GM18511 (cell line): Measurements from ENCODE around the gene AFG3L2.
"Not testable (repeated sequence)": the region's sequence is repeated elsewhere in the genome, so short reads cannot be mapped to it uniquely, and the experiment has no call there.

Experiments
- ATAC-seq: cut with Tn5 transposase; IDR thresholded peaks from one replicate; pipeline ENCODE4 v1.9.1; 2021; ENCODE audit warnings: mild to moderate bottlenecking, moderate library complexity; ENCODE audit not compliant: unreplicated experiment

AFG3L2 gene

DNA sequence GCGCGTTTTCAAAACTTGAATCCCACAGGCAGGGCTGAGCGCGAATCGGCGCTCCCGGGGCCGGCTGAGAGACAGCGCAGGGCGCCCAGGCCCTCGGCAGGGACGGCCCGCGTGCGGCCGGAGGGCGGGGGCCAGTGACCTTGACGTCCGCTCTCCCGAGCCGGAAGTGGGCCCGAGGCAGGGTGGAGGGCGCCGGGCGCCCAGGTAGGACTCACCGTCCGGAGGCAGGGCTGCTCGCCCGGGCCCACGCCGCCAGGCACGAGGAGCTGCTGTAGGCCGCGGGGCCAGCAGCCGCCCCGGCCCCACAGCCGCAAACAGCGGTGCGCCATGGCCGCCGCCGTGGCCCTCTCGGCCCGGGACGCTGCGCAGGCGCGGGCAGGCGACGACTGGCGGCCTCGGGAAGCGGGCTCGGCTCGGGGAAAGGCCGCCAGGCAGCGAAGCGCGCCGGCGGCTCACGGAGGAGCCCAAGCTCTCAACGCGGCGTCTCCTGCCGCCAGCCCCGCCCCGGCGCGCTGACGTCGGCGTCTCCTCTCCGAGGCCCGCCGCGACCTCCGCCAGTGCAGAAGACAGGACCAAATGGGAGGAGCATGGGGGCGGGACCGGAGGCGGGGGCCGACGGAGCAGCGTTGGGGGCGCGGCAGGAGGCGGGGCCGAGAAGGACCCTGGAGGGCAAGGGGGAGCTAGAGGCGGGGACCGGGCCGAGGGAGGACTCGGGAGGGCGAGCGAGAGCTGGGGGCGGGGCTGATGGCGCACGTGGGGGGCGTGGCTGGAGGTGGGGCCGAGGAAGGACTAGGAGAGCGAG lies at the start of gene AFG3L2:
Gene AFG3L2, minus strand, starts transcription at position 474 of the 802 bp plus-strand sequence. Its CDS starts 145 bp downstream, at position 329.
- peak; percentile 87 for ATAC-seq

DNA sequence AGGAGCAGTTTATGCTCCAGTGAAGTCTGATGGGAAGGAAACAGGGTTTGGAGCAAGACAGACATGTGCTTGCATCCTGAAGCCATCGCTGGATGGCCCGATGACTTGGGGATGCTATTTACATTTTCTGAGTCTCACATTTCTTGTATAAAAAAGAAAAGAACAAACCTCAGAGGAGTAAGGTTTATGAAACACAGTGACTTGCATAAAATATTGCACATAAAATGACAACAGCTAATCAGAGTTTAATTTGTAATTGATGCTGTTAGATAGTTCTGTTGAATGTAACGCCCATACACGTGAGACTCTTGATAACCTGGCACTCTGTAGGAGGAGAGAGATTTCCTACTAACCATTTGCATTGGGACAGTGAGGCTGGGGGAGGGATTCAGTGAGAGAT lies 47.2 kb upstream of the AFG3L2 start:
- ATAC-seq = no peak

DNA sequence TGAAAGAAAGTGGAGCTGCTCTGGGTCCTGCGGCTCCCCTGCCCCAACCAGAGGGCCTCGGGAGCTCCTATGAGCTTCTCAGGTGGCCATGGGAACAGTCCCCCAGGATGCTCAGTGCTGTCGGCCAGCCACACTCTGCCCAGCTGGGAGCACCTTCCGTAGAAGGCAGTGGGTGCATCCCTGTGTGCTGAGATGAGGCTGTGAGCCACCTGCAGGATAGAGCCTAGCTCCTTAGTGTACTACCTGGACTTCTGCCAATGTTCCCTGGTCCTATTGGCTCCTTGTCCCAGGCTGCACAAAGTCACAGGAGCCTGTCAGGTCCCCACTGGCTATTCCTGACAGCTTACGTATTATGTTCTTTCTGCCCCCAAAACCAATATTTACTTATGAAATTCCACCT lies 46.8 kb upstream of the AFG3L2 start:
- no peak for ATAC-seq

DNA sequence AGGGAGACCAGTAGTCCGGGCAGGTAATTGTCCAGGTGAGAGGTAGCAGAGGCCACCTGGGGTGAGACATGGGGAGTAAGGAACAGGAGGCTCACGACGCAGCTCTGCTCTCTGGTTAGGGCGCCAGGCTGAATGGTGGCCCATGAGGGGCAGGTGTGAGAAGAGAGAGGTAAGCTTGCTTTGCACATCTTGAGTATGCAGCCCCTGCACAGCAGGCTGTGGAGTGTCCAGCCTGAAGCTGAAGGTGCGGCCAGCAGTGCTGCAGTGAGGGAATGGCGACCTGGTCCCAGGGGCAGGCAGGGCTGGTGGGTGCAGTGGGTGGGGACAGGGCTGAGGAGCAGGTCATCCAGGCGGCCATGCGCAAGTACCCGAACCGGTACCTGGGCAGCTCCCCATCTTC lies 46.4 kb upstream of the AFG3L2 start:
- no peak for ATAC-seq

DNA sequence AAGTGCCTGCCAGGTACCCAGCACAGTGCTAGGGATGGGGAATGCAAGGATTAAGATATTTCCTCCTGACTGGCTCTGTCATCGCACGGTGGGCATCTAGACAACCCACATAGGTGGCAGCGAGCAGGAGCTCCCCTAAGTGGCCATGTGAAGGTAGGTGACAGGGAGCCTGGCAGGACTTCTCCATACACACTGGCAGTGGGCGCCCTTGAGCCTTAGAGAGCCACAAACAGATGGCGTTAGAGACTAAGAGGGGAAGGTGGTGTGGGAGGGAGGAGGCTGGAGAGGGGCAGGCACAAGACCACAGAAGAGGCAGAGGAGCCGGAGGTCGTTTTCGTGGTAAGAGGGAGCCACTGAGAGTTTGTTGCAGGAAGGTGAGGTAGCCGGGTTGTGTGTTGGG lies 45.9 kb upstream of the AFG3L2 start:
- no peak for ATAC-seq

DNA sequence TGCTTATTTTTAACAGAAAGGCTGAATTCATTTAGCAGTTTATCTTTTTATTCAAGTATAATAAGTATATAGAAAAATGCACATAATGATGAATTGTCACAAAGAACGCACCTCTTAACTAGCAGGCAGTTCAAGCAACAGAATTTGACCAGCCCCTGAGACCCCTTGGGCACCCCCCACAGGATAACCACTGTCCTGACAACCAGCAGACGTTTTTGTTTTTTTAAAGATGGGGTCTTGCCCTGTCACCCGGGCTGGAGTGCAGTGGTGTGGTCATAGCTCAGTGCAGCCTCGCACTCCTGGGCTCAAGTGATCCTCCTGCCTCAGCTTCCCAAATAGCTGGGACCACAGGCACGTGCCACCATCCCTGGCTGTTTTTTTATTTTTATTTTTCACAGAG lies 44.7 kb upstream of the AFG3L2 start:
- ATAC-seq = no peak

DNA sequence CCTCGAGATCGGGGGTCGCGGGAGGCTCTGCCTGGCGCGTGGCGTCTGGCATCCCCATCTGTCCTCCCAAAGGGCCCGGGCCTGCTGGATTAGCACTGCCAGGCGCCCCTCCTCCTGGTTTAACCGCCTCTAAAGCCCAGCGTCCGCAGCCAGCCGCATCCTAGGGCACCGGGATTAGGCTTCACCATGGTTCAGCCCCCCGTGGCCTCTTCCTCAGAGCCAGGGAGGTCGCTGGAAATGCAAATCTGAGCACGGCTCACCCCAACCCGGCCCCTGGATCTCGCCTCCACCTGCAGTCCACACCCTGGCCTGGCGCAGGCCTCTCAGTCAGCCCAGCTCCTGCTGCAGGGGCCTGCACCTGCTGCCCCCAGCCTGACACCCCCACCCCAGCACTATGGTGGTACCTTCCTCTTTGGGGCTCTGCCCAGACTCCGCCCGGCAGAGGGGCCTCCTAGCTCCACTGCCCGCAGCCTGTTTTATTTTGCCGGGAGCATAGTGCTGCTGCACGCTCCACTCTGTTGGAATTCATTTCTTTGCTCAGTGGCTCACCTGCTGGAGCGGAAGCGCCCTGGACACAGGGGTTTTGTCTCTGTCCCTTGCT lies 43.9 kb upstream of the AFG3L2 start:
- ATAC-seq = no peak

DNA sequence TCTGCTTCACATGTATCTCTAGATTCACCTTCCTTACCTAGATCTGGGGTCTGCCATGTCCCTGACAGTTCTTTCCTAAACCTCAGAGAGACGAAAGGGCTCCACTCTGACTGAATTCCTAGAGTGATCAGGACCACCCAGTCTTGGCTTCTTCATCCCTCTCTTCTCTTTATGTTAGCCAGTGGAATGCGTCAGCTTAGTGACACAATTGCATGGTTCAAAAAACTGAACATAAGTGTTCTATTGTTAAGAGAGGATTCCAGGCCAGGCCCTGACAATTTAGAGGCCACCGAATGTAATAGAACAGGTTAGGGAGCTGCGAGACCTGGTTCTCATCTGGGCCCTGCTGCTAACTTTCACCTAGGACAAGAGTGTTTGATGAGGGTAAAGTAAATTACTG lies 40.7 kb upstream of the AFG3L2 start:
- no peak for ATAC-seq

DNA sequence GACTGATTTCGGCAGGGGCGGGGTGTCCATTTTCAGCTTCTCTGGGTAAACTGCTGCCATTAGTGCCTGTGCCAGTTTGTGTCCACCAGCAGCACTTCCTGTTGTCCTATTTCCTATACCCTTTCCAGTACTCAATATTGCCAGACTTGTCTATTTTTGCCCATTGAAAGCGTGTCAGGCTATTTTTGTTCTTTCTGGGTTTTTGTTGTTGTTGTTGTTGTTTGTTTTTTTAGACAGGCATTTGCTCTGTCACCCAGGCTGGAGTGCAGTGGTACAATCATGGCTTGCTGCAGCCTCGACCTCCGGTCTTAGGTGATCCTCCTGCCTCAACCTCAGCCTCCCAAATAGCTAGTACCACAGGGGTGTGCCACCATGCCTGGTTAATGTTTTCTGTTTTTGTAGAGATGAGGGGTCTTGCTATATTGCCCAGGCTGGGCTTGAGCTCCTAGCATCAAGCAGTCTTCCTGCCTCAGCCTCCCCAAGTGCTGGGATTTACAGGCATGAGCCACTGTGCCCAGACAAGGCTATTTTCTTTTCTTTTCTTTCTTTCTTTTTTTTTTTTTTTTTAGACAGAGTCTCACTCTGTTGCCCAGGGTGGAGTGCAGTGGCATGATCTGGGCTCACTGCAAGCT lies 39.2 kb upstream of the AFG3L2 start:
- no peak for ATAC-seq

DNA sequence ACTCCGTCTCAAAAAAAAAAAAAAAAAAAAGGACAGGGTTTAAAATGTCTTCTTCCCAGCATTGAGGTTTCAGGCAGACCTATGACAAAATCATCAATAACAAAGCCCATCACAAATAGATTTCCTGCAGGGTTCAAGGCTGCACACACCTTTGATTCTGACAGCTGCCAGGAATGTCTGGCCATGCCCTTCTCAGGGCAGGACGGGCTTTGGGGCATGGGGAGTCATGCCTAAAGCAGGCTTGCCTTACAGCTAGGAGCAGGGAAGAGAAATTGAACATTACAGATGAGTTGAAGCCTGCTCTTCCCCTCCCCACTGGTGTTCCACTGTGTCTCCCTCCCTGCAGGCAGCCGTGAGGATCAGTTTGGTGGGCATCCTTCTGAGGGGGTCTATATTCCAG lies 34.4 kb upstream of the AFG3L2 start:
- no peak for ATAC-seq

DNA sequence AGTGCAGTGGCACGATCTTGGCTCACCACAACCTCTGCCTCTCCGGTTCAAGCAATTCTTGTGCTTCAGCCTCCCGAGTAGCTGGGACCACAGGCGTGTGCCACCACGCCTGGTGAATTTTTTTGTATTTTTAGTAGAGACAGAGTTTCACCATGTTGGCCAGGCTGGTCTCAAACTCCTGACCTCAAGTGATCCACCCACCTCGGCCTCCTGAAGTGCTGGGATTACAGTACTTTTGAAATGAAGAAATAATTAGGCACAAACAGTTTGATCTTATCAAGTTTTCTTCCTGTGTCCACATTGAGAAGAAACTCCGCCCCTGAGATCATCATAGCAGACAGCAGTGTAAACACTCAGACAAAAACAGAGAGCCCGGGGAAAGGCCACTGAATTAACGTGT lies 33.7 kb upstream of the AFG3L2 start:
- ATAC-seq = not testable (repeated sequence)

DNA sequence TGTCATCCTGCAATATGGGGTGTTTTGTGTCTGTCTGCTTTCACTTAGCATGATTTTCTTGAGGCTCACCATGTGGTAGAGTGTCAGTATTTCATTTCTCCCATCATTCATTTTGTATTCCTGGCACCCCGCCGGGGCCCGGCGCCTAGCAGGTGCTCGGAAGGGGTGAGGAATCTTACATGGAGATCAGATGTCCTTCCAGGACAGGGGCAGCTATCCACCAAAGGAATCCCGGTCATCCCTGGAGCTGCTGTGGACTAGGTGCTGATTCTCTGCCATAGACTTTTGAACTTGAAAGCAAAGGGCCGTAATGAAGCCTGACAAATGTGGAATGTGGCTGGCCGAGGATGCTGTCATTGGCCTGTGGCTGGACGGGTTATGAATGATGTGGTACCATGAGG lies 33.1 kb upstream of the AFG3L2 start:
- no peak for ATAC-seq

DNA sequence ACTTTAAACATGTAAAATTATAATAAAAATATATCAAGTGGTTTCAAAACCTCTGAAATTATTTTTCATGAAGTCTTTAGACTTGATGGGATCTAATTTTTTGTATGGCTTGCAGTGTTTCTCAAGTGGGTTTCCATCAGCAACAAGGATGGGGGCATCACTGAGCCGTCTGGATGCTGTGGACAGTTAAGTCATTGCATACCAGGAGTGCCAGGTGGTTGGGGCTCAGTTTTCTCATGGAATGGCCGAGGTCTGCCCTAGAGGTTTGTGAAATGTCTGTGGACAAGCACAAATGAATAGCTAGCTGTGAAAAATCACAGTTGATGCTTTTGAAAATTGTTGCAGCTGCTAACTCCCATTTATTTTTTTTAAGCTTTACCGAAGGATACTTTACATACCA lies 32.4 kb upstream of the AFG3L2 start:
- ATAC-seq = no peak

DNA sequence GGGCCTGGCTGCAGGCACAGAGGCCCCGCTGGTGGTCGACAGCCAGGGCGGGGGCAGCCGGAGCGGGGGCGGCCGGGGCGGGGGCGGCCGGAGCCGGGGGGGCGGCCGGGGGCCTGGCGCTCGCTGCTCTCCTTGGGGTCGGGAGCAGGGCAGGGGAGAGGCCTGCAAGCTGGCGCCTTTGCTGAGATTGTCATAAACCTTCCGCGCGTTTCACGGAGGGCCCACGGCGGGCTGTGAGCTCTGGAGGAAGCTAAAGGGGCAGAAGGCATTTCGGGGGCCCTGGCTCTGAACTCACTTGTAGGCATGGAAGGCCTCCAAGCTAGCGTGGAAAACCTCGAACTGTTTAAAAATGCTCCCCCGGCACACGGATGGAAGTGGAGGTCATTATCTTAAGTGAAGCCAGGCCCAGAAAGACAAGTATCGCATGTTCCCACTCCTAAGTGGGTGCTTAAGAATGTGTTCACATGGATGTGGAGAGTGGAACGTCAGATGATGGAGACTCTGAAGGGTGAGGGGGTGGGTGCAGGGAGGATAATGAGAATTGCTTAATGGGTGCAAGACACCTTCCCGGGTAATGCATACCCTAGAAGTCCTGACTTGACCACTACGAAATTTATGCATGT lies 31.3 kb upstream of the AFG3L2 start:
- ATAC-seq = peak; percentile 3

DNA sequence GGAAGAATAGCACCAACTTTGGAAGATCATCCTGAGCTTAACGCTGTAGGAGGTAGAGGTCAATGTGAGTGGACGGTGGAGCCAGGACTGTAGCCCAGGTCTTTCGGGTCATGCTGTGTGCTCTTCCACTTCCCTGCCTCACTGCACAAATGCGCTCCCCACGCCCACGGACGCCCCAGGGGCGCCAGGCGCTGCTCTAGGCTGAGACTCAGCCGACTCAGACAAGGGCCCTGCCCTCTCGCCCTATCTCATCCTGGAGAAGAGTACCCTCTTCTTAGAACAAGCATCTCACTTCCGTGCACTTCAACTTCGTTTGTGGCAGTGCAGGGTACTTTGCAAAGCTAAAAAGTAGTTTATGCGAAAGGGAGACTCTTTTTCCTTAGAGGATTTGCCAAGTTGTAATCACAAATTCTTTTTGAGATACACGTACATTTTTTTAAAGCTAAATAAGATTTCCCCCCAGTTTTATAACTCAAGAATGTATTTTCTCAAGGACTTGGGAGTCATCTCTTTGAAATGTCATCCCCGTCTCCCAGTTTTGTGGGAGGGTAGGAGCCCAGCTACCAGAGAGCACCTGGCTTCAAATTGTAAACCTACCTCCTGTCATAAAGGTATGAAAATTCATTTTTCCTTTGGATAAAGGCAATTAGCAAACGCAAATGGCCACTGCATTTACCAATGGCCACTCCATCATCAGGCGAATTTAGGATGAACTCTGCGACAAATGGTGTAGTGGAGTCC lies 29.5 kb upstream of the AFG3L2 start:
- ATAC-seq = no peak

DNA sequence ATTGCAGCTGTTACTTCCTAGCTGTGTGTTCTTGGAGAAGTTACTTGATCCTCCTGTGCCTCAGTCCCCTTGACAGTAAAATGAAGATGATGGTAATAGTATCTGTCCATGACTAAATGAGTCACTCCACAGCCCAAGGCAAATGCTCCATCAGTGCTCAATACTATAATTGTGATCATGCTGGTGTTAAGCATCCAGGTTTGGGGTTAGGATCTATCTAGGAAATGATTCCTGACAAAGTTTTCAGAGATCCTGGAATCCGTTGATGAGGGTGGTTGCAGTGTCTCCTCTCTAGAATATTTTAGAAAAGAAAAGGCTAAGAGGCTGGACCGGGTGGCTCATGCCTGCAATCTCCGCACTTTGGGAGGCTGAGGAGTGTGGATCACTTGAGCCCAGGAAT lies 28.0 kb upstream of the AFG3L2 start:
- ATAC-seq = no peak

DNA sequence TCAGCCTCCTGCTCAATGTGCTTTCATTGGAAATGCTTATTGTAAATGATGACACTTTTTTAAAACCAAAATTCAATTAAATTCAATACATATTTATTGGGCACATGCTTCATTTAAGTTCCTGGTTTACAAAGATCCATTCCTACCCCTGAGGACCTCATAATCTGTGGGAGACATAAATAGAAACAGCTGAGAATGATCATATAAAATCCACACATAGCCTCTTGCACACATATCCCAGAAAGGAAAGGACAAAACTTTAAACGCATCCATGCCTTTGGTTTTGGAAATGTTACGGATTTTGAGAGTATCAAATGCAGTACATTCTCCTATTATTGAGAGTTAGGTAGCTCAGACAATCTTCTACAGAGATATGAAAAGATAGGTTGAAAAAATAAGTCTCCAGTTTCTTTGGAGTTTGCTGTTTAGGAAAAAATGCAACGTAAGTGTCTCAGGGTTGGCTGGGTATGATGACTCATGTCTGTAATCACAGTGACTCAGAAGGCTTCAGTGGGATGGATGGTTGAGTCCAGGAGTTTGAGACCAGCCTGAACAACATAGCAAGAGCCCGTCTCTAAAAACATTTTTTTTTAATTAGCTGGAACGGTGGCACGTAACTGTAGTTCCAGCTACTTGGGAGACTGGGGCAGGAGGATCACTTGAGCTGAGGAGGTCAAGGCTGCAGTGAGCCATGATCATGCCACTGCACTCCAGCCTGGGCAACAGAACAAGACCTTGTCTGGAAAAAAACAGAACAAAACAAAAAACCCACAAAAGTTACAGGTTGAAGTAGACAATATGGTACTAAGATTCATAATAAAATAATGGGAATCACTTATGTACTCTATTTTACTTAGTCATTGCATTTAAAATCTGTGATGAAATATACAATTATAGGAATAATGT lies 26.8 kb upstream of the AFG3L2 start:
- no peak for ATAC-seq

DNA sequence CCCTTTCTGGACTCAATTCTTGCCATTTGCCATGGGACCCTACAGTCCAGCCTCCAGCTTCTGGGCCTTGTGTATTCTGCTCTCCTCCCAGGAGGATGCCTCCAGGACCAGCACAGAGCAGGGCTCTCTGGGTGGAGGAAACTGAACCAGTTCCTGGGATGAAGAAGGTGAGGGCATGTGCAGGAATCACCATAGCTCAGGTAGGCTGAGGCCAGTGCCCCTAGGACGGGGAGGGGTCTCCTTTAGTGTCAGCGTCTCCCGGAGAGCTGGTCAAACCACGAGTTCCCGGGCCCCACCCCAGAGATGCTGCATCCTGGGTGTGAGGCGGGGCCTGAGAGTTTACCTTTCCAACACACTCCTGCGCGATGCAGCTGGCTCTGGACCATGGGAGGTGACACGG lies 24.9 kb upstream of the AFG3L2 start:
- no peak for ATAC-seq

DNA sequence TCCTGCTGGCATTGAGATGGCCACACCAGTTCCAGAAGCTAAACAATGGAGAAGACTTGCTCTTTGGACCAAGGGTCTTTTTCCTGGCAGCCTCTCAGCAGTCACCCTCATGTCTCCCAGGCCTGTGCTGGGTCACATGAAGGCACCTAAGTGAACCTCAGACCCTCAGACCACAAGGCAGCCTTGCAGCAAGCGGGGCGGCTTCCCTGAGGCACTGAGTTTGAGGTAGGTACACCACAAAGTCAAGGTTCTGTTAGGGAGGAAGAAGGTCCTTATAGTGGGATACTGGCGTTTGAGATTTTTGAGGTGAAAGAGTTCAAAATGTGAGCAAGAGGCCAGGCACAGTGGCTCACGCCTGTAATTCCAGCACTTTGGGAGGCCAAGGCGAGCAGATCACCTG lies 22.2 kb upstream of the AFG3L2 start:
- ATAC-seq = no peak

DNA sequence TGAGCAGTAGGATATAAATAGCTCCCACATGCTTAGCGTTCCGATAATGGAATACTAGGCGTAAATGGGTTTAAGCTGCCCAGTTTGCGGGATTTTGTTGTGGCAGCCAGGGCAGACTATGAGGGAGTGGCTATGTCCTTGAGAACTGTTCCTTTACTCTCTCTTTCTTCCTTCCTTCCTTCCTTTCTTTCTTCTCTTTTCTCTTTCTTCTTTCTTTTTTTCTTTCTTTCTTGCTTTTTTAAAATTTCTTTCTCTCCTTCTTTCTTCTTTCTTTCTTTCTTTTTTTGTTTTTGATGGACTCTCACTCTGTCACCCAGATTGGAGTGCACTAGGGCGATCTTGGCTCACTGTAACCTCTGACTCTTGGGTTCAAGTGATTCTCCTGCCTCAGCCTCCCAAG lies 21.6 kb upstream of the AFG3L2 start:
- no peak for ATAC-seq
